ENCODE measurements around the gene GTF2H2.
"Not testable (repeated sequence)": the region's sequence is repeated elsewhere in the genome, so short reads cannot be mapped to it uniquely, and the experiment has no call there.

DNA sequence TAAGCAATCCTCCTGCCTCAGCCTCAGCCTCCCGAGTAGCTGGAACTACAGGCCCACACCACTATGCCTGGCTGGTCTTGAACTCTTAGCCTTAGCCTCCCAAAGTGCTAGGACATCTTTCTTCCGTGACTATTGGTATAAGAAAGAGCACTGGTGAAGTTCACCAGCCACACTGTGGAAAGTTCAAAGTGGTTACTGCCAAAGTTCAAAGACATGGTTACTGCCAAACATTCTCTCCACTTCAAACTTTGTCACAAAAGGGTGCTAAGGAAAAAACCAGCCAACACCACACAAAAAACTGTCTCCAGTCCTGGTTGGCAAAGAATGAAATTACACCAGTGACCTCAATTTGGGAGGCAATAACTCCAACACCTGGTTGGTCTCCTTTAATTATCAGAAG is 14.9 kb upstream of the GTF2H2 start:
- TF ChIP-seq POLR2A (IDR thresholded peaks at IDR 0.05; ENCODE audit: low read length); HOXB13 (CRISPR knock-in tag; IDR thresholded peaks at IDR 0.05; ENCODE audit: low read depth); ESRRA (IDR thresholded peaks at IDR 0.05; ENCODE audit: borderline replicate concordance, low read length); JUN (IDR thresholded peaks at IDR 0.05): not testable (repeated sequence)
- TF ChIP-seq, protein P1, sequence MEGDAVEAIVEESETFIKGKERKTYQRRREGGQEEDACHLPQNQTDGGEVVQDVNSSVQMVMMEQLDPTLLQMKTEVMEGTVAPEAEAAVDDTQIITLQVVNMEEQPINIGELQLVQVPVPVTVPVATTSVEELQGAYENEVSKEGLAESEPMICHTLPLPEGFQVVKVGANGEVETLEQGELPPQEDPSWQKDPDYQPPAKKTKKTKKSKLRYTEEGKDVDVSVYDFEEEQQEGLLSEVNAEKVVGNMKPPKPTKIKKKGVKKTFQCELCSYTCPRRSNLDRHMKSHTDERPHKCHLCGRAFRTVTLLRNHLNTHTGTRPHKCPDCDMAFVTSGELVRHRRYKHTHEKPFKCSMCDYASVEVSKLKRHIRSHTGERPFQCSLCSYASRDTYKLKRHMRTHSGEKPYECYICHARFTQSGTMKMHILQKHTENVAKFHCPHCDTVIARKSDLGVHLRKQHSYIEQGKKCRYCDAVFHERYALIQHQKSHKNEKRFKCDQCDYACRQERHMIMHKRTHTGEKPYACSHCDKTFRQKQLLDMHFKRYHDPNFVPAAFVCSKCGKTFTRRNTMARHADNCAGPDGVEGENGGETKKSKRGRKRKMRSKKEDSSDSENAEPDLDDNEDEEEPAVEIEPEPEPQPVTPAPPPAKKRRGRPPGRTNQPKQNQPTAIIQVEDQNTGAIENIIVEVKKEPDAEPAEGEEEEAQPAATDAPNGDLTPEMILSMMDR (IDR thresholded peaks at IDR 0.05), result not testable (repeated sequence)

Data from A549 (cell line).